GM12878 (cell line): ENCODE data around the gene UNC119B.

Experiments
- ATF2 ChIP-seq: IDR thresholded peaks from 2 replicates; pipeline ENCODE4 v1.6.1; 2012; ENCODE audit warnings: low read length, inconsistent platforms
- CBX3 ChIP-seq: fragments of 200-600 bp; sonication (generic); IDR thresholded peaks from 2 replicates; pipeline ENCODE4 v1.6.1; 2016; ENCODE audit warnings: low read depth, borderline replicate concordance
- CEBPB ChIP-seq, 2 experiments: fragments of 150-350 bp in 1 of 2; IDR thresholded peaks; 2 replicates each; pipeline ENCODE4 v1.6.1; 2012 to 2014; ENCODE audit warnings: low read depth in 2 of 2, low read length in 2 of 2, borderline replicate concordance in 1 of 2, inconsistent platforms in 1 of 2
- CTCF ChIP-seq, 3 experiments: IDR thresholded peaks in 2 of 3; conservative IDR thresholded peaks in 1 of 3; 2 replicates each; pipeline ENCODE4 v1.5.1; 2011; ENCODE audit warnings: low read depth in 3 of 3, low read length in 3 of 3, mild to moderate bottlenecking in 3 of 3, control low read depth in 2 of 3, moderate library complexity in 2 of 3, inconsistent platforms in 1 of 3, mixed read lengths in 1 of 3; ENCODE audit not compliant: control insufficient read depth in 2 of 3, insufficient read depth in 1 of 3; ENCODE audit errors: extremely low read depth in 1 of 3
- EGR1 ChIP-seq, 2 experiments: IDR thresholded peaks; 1 replicate in 1 of 2; 2 replicates in 1 of 2; pipeline ENCODE4 v1.6.1; 2011 to 2012; ENCODE audit warnings: low read depth in 2 of 2, low read length in 2 of 2, borderline replicate concordance in 1 of 2, mild to moderate bottlenecking in 1 of 2, moderate library complexity in 1 of 2
- EP300 ChIP-seq, 2 experiments: fragments of 150-350 bp in 1 of 2; IDR thresholded peaks; 2 replicates each; pipeline ENCODE4 v1.6.1; 2011 to 2012; ENCODE audit warnings: low read depth in 2 of 2, low read length in 2 of 2, borderline replicate concordance in 1 of 2, improper control_type of control experiment in 1 of 2, inconsistent platforms in 1 of 2; ENCODE audit not compliant: control insufficient read depth in 1 of 2
- POLR2AphosphoS5 ChIP-seq: IDR thresholded peaks from 2 replicates; pipeline ENCODE4 v1.6.1; 2011; ENCODE audit warnings: mild to moderate bottlenecking, low read length, inconsistent platforms
- RBBP5 ChIP-seq: fragments of 200-600 bp; sonication (generic); conservative IDR thresholded peaks from 2 replicates; pipeline ENCODE4 v1.6.1; 2016
- SIN3A ChIP-seq: IDR thresholded peaks from 2 replicates; pipeline ENCODE4 v1.6.1; 2012; ENCODE audit warnings: low read depth, low read length, improper control_type of control experiment
- STAT1 ChIP-seq: fragments of 450-650 bp; conservative IDR thresholded peaks from 2 replicates; pipeline ENCODE4 v1.6.1; 2014; ENCODE audit warnings: antibody characterized with exemption, mild to moderate bottlenecking
- SUPT20H ChIP-seq: IDR thresholded peaks from 2 replicates; pipeline ENCODE4 v1.6.1; 2011; ENCODE audit warnings: low read depth, mild to moderate bottlenecking, low read length, moderate library complexity, borderline replicate concordance; ENCODE audit not compliant: control insufficient read depth
- TAF1 ChIP-seq: IDR thresholded peaks from 2 replicates; pipeline ENCODE4 v1.6.1; 2011; ENCODE audit warnings: mild to moderate bottlenecking, low read depth, low read length, borderline replicate concordance
- USF1 ChIP-seq: IDR thresholded peaks from 2 replicates; pipeline ENCODE4 v1.6.1; 2011; ENCODE audit warnings: borderline replicate concordance, low read depth, mild to moderate bottlenecking, moderate library complexity, mixed read lengths, low read length; ENCODE audit not compliant: insufficient read depth; ENCODE audit errors: extremely low read length
- USF2 ChIP-seq: IDR thresholded peaks from 2 replicates; pipeline ENCODE4 v1.6.1; 2011; ENCODE audit warnings: low read depth, low read length, improper control_type of control experiment, borderline replicate concordance

GRCh38 chr12:120750806-120751205 is 40.5 kb downstream of the UNC119B start:
- TF ChIP-seq SUPT20H = no peak
- no peak for TF ChIP-seq SIN3A
- no peak for TF ChIP-seq CTCF (IDR thresholded peaks at IDR 0.05 in 2 of 3, conservative IDR thresholded peaks at IDR 0.05 in 1 of 3; ENCODE audit: control insufficient read depth in 2 of 3, extremely low read depth in 1 of 3, insufficient read depth in 1 of 3, low read depth in 3 of 3, low read length in 3 of 3)
- no peak for TF ChIP-seq EGR1 (IDR thresholded peaks at IDR 0.05; ENCODE audit: borderline replicate concordance in 1 of 2, low read depth in 2 of 2, low read length in 2 of 2)
- TF ChIP-seq CBX3 = no peak
- TF ChIP-seq USF2 = no peak
- no peak for TF ChIP-seq TAF1
- no peak for TF ChIP-seq POLR2AphosphoS5
- TF ChIP-seq ATF2 = no peak
- no peak for TF ChIP-seq CEBPB (IDR thresholded peaks at IDR 0.05; ENCODE audit: borderline replicate concordance in 1 of 2, low read depth in 2 of 2, low read length in 2 of 2)
- no peak for TF ChIP-seq RBBP5
- no peak for TF ChIP-seq USF1
- TF ChIP-seq EP300 (IDR thresholded peaks at IDR 0.05; ENCODE audit: borderline replicate concordance in 1 of 2, control insufficient read depth in 1 of 2, low read depth in 2 of 2, low read length in 2 of 2) = no peak
- no peak for TF ChIP-seq STAT1
